SK-N-SH (cell line): ENCODE measurements around the gene IL22RA1. TPM values are rescaled to one million over a fixed set of nuclear protein-coding genes. Genes with fewer than 3 reads are reported as not detected.

Experiments used
- CTCF ChIA-PET: fragments of 300-600, 350-600 bp; formaldehyde crosslinking; extraction: SDS; loops from one replicate; lab custom pipeline; 2021; lab: Yijun Ruan, JAX
- POLR2A ChIA-PET: fragments of 350-600 bp; sonication (Branson Sonifier 250); formaldehyde crosslinking; extraction: SDS; loops from one replicate; lab custom pipeline; 2020; ENCODE audit warnings: antibody characterized with exemption, inconsistent platforms; lab: Yijun Ruan, JAX
- DNase-seq: peaks from one replicate; pipeline ENCODE4 v3.0.0; 2012
- H2AFZ ChIP-seq: fragments of 200-600 bp; sonication (generic); 2 replicates; pipeline ENCODE4 v1.8.1; 2016; ENCODE audit warnings: antibody characterized with exemption, mild to moderate bottlenecking, low read depth
- H3F3A ChIP-seq: fragments of 200-600 bp; sonication (generic); replicated peaks from 2 replicates; pipeline ENCODE3; 2016; ENCODE audit warnings: antibody characterized with exemption, mild to moderate bottlenecking; ENCODE audit not compliant: insufficient read depth
- H3K27ac ChIP-seq, 2 experiments: fragments of 200-500 bp in 1 of 2; fragments of 200-600 bp in 1 of 2; sonication (Bioruptor generic) in 1 of 2; sonication (generic), shearing (Covaris generic) in 1 of 2; 2 replicates each; pipeline versions ENCODE4 v1.5.1 to v1.6.1; 2014 to 2016; ENCODE audit warnings: low read depth in 2 of 2, inconsistent platforms in 1 of 2, low read length in 1 of 2, mild to moderate bottlenecking in 1 of 2, mixed read lengths in 1 of 2
- H3K27me3 ChIP-seq: fragments of 200-600 bp; sonication (generic), shearing (Covaris generic); 2 replicates; pipeline ENCODE4 v1.6.1; 2016; ENCODE audit warnings: mixed run types; ENCODE audit not compliant: insufficient read depth
- H3K36me3 ChIP-seq, 2 experiments: fragments of 200-500 bp in 1 of 2; fragments of 200-600 bp in 1 of 2; sonication (Bioruptor generic) in 1 of 2; sonication (generic) in 1 of 2; replicated peaks in 1 of 2; 2 replicates each; pipeline versions ENCODE3 to v1.5.1; 2014 to 2016; ENCODE audit warnings: low read length in 1 of 2, mild to moderate bottlenecking in 1 of 2; ENCODE audit not compliant: insufficient read depth in 2 of 2, control insufficient read depth in 1 of 2
- H3K4me1 ChIP-seq, 2 experiments: fragments of 200-500 bp in 1 of 2; fragments of 200-600 bp in 1 of 2; sonication (Bioruptor generic) in 1 of 2; sonication (generic), shearing (Covaris generic) in 1 of 2; 2 replicates each; pipeline versions ENCODE4 v1.5.1 to v1.6.1; 2014 to 2016; ENCODE audit warnings: low read depth in 1 of 2, low read length in 1 of 2, mixed run types in 1 of 2; ENCODE audit not compliant: insufficient read depth in 2 of 2, control insufficient read depth in 1 of 2
- H3K4me2 ChIP-seq: fragments of 200-600 bp; sonication (generic), shearing (Covaris generic); 2 replicates; pipeline ENCODE4 v1.6.1; 2017; ENCODE audit warnings: mixed run types
- H3K4me3 ChIP-seq, 2 experiments: fragments of 200-500 bp in 1 of 2; fragments of 200-600 bp in 1 of 2; sonication (Bioruptor generic) in 1 of 2; sonication (generic), shearing (Covaris generic) in 1 of 2; 2 replicates each; pipeline versions ENCODE4 v1.5.1 to v1.8.1; 2014 to 2016; ENCODE audit warnings: low read depth in 2 of 2, inconsistent platforms in 1 of 2, low read length in 1 of 2, mild to moderate bottlenecking in 1 of 2, mixed read lengths in 1 of 2, moderate library complexity in 1 of 2
- H3K79me2 ChIP-seq: fragments of 200-600 bp; sonication (generic); 2 replicates; pipeline ENCODE4 v1.8.1; 2017; ENCODE audit warnings: mild to moderate bottlenecking; ENCODE audit not compliant: insufficient read depth
- H3K9ac ChIP-seq: fragments of 200-600 bp; sonication (generic); 2 replicates; pipeline ENCODE4 v1.6.1; 2017; ENCODE audit warnings: mixed run types
- H3K9me2 ChIP-seq: fragments of 200-600 bp; sonication (generic); 2 replicates; pipeline ENCODE4 v1.6.1; 2017; ENCODE audit warnings: mixed run types
- H3K9me3 ChIP-seq: fragments of 200-600 bp; sonication (generic); 2 replicates; pipeline ENCODE4 v1.6.1; 2017; ENCODE audit warnings: mixed run types, mild to moderate bottlenecking, moderate library complexity
- H4K20me1 ChIP-seq: fragments of 200-600 bp; sonication (generic); 2 replicates; pipeline ENCODE4 v1.6.1; 2017; ENCODE audit warnings: mild to moderate bottlenecking, mixed run types; ENCODE audit not compliant: insufficient read depth
- CHD2 ChIP-seq: fragments of 150-350 bp; IDR thresholded peaks from 2 replicates; pipeline ENCODE4 v1.6.1; 2018; ENCODE audit warnings: low read length; ENCODE audit not compliant: partially characterized antibody
- CTCF ChIP-seq: fragments of 200-600 bp; sonication (generic); IDR thresholded peaks from 2 replicates; pipeline ENCODE4 v1.6.1; 2017; ENCODE audit warnings: antibody characterized with exemption, mild to moderate bottlenecking, moderate library complexity
- EP300 ChIP-seq, 2 experiments: IDR thresholded peaks; 2 replicates each; pipeline versions ENCODE4 v1.4.0 to v1.6.1; 2012; ENCODE audit warnings: borderline replicate concordance in 1 of 2, low read depth in 1 of 2, low read length in 1 of 2
- GABPA ChIP-seq: IDR thresholded peaks from 2 replicates; pipeline ENCODE4 v1.4.0; 2012; ENCODE audit warnings: low read depth, mild to moderate bottlenecking
- GATA2 ChIP-seq: sonication (generic); formaldehyde crosslinking; IDR thresholded peaks from 2 replicates; pipeline ENCODE4 v1.5.0; 2020; ENCODE audit warnings: mild to moderate bottlenecking, missing genetic modification reagents
- IRF3 ChIP-seq: fragments of 150-350 bp; IDR thresholded peaks from 2 replicates; pipeline ENCODE4 v1.6.1; 2016; ENCODE audit warnings: mild to moderate bottlenecking, low read depth, low read length
- JUND ChIP-seq: IDR thresholded peaks from 2 replicates; pipeline ENCODE4 v1.4.0; 2012
- RCOR1 ChIP-seq: fragments of 150-350 bp; IDR thresholded peaks from 2 replicates; pipeline ENCODE4 v1.6.1; 2017; ENCODE audit warnings: antibody characterized with exemption, low read length
- REST ChIP-seq: IDR thresholded peaks from 2 replicates; pipeline ENCODE4 v1.6.1; 2012; ENCODE audit warnings: mild to moderate bottlenecking, low read depth, low read length, moderate library complexity
- RXRA ChIP-seq: IDR thresholded peaks from 2 replicates; pipeline ENCODE4 v1.4.0; 2012; ENCODE audit warnings: low read depth, mild to moderate bottlenecking, borderline replicate concordance
- TCF12 ChIP-seq: IDR thresholded peaks from 2 replicates; pipeline ENCODE4 v1.4.0; 2012
- TEAD4 ChIP-seq: IDR thresholded peaks from 2 replicates; pipeline ENCODE4 v1.4.0; 2012; ENCODE audit warnings: mild to moderate bottlenecking, borderline replicate concordance; ENCODE audit not compliant: insufficient read depth
- WGBS: methylation state at CpG from one replicate; pipeline ENCODE4 v1.1.6; 2017; ENCODE audit warnings: low lambda C conversion rate; 5-methylcytosine and 5-hydroxymethylcytosine counted together
- polyA plus RNA-seq, 3 experiments: library from polyadenylated mRNA; depleted of rRNA; stranded (reverse); fragments of >200 nt; gene quantifications; 2 replicates each; pipeline ENCODE4 v1.2.3, GENCODE V29; 2012
- TF ChIP-seq, protein P1 (sequence below): fragments of 150-350 bp; IDR thresholded peaks from 2 replicates; pipeline ENCODE4 v1.6.1; 2017; ENCODE audit warnings: antibody characterized with exemption, low read length, low read depth, borderline replicate concordance

Gene IL22RA1
- polyA plus RNA-seq, 1 of the 3 experiments (the other 2 are of a cell fraction) = 0.03 TPM

GRCh38 chr1:24117722-24118409 lies 25.1 kb downstream of the IL22RA1 start:
- DNase-seq = no peak
- H3K9ac ChIP-seq = no peak overlapping the region
- ChIA-PET POLR2A (no interaction called here), CTCF (interaction anchor here (0.6 to 2.0 kb wide), 3 partner anchors 32 to 81 kb away, joined by 3 to 7 read pairs (median 3); no protein-coding TSS in a partner anchor)
- no peaks in the 10 kb centered on the region; a peak in 1 of 4 replicates for H3K4me1 ChIP-seq
- no peaks in the 10 kb centered on the region; the same call in 1 of the 2 replicates for H3K27me3 ChIP-seq
- H3K79me2 ChIP-seq = no peaks in the 10 kb centered on the region
- no peaks in the 10 kb centered on the region for H4K20me1 ChIP-seq
- no peak overlapping the region for H3K4me2 ChIP-seq
- no peak overlapping the region for H2AFZ ChIP-seq
- H3F3A ChIP-seq = no peaks in the 10 kb centered on the region
- no peak overlapping the region for H3K27ac ChIP-seq
- no peaks in the 10 kb centered on the region for H3K9me3 ChIP-seq
- 73% methylated on average over 10 of the region's 14 CpGs for WGBS
- no peaks in the 10 kb centered on the region for H3K36me3 ChIP-seq
- no peaks in the 10 kb centered on the region for H3K9me2 ChIP-seq
- H3K4me3 ChIP-seq = no peak overlapping the region
- TF ChIP-seq REST = no peak
- no peak for TF ChIP-seq TCF12
- TF ChIP-seq EP300 (IDR thresholded peaks at IDR 0.05; ENCODE audit: borderline replicate concordance in 1 of 2, low read depth in 1 of 2, low read length in 1 of 2) = no peak
- no peak for TF ChIP-seq JUND
- TF ChIP-seq, all 33 proteins: peak for 0

- H3K9ac ChIP-seq = no peak overlapping the region
- H3K4me1 ChIP-seq = peaks cover 0 to 7% of the 10 kb centered on the region in 2 experiments; a peak in 1 of 4 replicates
- CTCF ChIA-PET = interaction anchor here (0.6 to 2.0 kb wide), 3 partner anchors 33 to 82 kb away, joined by 3 to 7 read pairs (median 3); no protein-coding TSS in a partner anchor
- no peak overlapping the region for H2AFZ ChIP-seq
- POLR2A ChIA-PET = no interaction called here
- no peaks in the 10 kb centered on the region for H3K9me2 ChIP-seq
- no peaks in the 10 kb centered on the region for H4K20me1 ChIP-seq
- H3K4me2 ChIP-seq = no peak overlapping the region
- no peaks in the 10 kb centered on the region; the same call in 1 of the 2 replicates for H3K27me3 ChIP-seq
- no peak overlapping the region for H3K27ac ChIP-seq
- H3K79me2 ChIP-seq = no peaks in the 10 kb centered on the region
- H3F3A ChIP-seq = no peaks in the 10 kb centered on the region
- H3K9me3 ChIP-seq = no peaks in the 10 kb centered on the region
- no peaks in the 10 kb centered on the region for H3K36me3 ChIP-seq
- no peak for DNase-seq
- H3K4me3 ChIP-seq = no peak overlapping the region
- 91% methylated on average over 2 of the region's 2 CpGs for WGBS
- TF ChIP-seq GATA2 (CRISPR knock-in tag) = no peak
- TF ChIP-seq TEAD4 = no peak
- TF ChIP-seq EP300 (IDR thresholded peaks at IDR 0.05; ENCODE audit: borderline replicate concordance in 1 of 2, low read depth in 1 of 2, low read length in 1 of 2) = no peak
- no peak for TF ChIP-seq CTCF
- TF ChIP-seq, protein P1, sequence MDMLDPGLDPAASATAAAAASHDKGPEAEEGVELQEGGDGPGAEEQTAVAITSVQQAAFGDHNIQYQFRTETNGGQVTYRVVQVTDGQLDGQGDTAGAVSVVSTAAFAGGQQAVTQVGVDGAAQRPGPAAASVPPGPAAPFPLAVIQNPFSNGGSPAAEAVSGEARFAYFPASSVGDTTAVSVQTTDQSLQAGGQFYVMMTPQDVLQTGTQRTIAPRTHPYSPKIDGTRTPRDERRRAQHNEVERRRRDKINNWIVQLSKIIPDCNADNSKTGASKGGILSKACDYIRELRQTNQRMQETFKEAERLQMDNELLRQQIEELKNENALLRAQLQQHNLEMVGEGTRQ = no peak
- TF ChIP-seq JUND = no peak
- no peak for TF ChIP-seq RCOR1
- TF ChIP-seq CHD2 = no peak
- TF ChIP-seq IRF3 = no peak
- no peak for TF ChIP-seq RXRA
- TF ChIP-seq GABPA = no peak
- TF ChIP-seq, all 33 proteins: peak for 0
These were observed 25.8 kb downstream of the IL22RA1 start for GRCh38 chr1:24117132-24117531.
